Nephron progenitor cell (in vitro differentiated cells): Measurements from ENCODE around the gene NHLH1.

ENCODE experiments used
- DNase-seq: peaks from one replicate; pipeline ENCODE4 v3.0.0; 2021
- H3K27ac Mint-ChIP-seq: 2 replicates; pipeline ENCODE4 v1.8.0; 2021; ENCODE audit warnings: mild to moderate bottlenecking, moderate library complexity, mixed read lengths
- H3K27me3 Mint-ChIP-seq: 2 replicates; pipeline ENCODE4 v1.8.0; 2021; ENCODE audit warnings: mild to moderate bottlenecking, low read depth, mixed read lengths; ENCODE audit not compliant: poor library complexity
- H3K36me3 Mint-ChIP-seq: 2 replicates; pipeline ENCODE4 v1.8.0; 2021; ENCODE audit warnings: low read depth, mixed read lengths
- H3K4me1 Mint-ChIP-seq: 2 replicates; pipeline ENCODE4 v1.8.0; 2021; ENCODE audit warnings: mixed read lengths
- H3K4me3 Mint-ChIP-seq: 2 replicates; pipeline ENCODE4 v1.8.0; 2021; ENCODE audit warnings: mild to moderate bottlenecking, moderate library complexity, mixed read lengths
- H3K9me3 Mint-ChIP-seq: 2 replicates; pipeline ENCODE4 v1.8.0; 2021; ENCODE audit warnings: mild to moderate bottlenecking, moderate library complexity, mixed read lengths
- TF ChIP-seq, protein P1 (sequence below): fragments of 200-600 bp; sonication (generic); IDR thresholded peaks from 2 replicates; pipeline ENCODE4 v1.5.0; 2021; ENCODE audit warnings: antibody characterized with exemption

The NHLH1 gene

DNA sequence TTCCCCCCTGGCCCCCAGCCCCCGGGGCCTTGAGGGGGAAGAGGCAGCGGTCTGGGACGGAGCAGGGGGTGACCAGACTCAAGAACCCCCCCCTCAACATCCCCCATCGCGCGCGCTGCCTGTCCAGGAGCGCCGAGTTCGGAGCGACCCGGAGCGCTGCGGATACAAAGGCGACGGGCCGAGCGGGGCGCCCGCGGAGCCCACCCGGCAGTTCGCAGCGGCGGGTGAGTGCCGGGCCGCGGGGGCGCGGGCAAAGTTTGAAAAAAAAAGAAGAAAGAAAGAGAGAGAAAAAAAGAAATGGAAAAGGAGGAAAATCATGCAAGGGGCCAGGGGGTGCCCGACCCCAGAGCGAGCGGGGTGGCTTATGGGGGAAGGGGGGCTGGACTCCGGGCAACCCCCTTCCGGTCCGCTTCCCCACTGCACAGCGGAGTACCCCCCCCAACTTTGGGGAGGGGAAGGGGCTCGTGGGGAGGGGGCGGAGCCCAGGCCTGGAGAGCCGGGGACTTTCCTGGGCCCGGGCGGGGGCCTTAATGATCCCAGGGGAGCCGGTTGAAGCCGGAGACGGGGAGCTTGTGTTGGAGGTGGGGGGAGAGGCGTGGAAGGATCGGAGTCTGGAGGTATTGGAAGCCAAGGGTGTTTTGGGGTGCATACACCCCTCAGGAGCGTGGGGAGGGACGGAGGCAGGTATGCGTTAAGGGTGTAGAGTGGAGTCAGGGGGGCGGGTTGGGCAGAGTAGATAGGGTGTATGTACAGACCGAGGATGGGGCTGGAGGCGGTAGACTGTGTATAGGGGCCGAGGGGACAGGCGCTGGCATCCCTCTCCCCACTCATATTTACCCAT, 34.0 kb downstream of the NHLH1 start:
- H3K9me3 Mint-ChIP-seq, result no peaks in the 10 kb centered on the region
- peaks cover 4% of the 10 kb centered on the region for H3K36me3 Mint-ChIP-seq
- H3K27me3 Mint-ChIP-seq, result no peaks in the 10 kb centered on the region
- peak; percentile 68 for DNase-seq
- H3K4me1 Mint-ChIP-seq, result peaks cover 71% of the 10 kb centered on the region
- TF ChIP-seq, protein P1, sequence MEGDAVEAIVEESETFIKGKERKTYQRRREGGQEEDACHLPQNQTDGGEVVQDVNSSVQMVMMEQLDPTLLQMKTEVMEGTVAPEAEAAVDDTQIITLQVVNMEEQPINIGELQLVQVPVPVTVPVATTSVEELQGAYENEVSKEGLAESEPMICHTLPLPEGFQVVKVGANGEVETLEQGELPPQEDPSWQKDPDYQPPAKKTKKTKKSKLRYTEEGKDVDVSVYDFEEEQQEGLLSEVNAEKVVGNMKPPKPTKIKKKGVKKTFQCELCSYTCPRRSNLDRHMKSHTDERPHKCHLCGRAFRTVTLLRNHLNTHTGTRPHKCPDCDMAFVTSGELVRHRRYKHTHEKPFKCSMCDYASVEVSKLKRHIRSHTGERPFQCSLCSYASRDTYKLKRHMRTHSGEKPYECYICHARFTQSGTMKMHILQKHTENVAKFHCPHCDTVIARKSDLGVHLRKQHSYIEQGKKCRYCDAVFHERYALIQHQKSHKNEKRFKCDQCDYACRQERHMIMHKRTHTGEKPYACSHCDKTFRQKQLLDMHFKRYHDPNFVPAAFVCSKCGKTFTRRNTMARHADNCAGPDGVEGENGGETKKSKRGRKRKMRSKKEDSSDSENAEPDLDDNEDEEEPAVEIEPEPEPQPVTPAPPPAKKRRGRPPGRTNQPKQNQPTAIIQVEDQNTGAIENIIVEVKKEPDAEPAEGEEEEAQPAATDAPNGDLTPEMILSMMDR, result no peak
- H3K4me3 Mint-ChIP-seq, result peak overlapping the region; percentile 90
- no peak overlapping the region for H3K27ac Mint-ChIP-seq

DNA sequence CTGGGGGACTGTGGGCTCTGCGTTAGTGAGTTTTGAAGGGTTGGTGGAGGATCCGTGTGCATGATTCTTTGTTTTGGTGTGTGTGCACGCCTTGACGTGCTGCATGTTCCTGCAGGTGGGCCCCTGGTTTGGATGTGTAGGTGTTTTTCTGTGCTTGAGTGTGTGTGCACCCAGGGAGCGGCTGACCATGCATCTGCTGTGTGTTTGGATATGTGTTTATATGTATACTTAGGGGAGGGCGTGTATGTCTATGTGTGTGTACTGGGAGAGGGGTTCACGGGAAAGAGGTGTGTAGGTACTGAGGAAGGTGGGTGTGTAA, 34.6 kb downstream of the NHLH1 start:
- no peak overlapping the region for H3K27ac Mint-ChIP-seq

DNA sequence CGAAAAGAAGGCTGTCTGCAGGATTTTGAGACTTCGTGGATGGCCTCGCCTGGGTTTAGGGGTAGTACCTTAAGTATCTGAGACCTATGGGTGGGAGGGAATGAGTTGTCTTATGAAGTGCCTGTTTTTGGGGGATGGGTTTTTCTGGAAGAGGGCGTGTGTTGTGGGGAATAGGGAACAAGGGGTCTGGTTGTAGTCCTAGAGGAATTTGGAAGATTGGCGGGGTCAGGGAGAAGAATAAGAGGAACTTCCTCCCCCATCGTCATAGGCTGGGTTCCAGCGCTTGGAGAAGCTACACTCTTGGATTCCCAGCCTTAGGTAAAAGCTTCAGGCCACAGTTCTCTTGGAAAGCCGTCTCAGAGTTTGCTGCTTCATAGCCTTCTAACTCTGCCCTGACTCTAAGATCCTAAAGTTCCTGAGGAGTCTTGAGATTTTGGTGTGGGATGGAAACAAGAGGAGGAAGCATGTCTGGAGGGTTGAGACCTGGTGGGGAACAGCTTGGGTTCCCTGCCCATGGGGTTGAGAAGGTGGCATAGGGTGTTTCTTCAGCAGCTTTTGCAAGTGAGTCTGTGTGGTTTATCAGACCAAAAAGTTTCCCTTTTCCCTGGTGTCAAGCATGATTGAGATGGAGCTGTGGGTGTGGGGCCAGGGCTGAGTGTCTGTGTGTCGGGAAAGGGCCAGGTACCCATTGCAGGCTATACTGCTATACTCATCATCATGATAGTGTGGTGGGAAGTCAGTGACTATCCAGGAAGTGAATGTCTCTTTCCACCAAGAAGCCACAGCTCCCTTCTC, 35.3 kb downstream of the NHLH1 start:
- H3K27me3 Mint-ChIP-seq, result no peaks in the 10 kb centered on the region
- no peak for DNase-seq
- peaks cover 4% of the 10 kb centered on the region for H3K36me3 Mint-ChIP-seq
- peak overlapping the region; percentile 90 for H3K4me3 Mint-ChIP-seq
- no peak overlapping the region for H3K27ac Mint-ChIP-seq
- TF ChIP-seq, protein P1, result no peak
- peaks cover 83% of the 10 kb centered on the region for H3K4me1 Mint-ChIP-seq
- no peaks in the 10 kb centered on the region for H3K9me3 Mint-ChIP-seq

More for the DNA sequence above, 34.6 kb downstream of the NHLH1 start:
- peaks cover 4% of the 10 kb centered on the region for H3K36me3 Mint-ChIP-seq
- DNase-seq, result no peak
- TF ChIP-seq, protein P1, result no peak
- peak overlapping the region; percentile 90 for H3K4me3 Mint-ChIP-seq
- H3K4me1 Mint-ChIP-seq, result peaks cover 77% of the 10 kb centered on the region
- H3K27me3 Mint-ChIP-seq, result no peaks in the 10 kb centered on the region
- H3K9me3 Mint-ChIP-seq, result no peaks in the 10 kb centered on the region

DNA sequence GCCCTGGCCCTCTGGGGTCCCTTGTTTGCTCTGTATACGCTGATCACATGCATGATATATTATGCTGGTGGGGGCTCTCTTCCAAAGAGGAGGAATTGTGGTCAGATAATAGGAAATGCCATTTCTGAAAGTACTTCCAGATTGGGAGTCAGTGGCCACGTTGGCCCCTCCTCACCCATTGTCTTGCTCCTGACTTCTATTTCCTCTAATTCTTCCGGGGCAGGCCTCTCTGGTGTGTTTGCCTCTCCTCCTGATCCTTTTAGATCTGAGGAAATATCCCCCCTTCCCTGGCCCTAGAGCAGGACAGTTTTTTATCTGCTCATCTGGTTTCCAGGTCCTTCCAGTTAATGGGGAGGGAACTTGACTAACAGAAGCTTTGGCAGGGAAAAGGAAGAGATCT, 36.4 kb downstream of the NHLH1 start:
- TF ChIP-seq, protein P1, result no peak
- H3K36me3 Mint-ChIP-seq, result peaks cover 4% of the 10 kb centered on the region
- DNase-seq, result no peak
- H3K9me3 Mint-ChIP-seq, result no peaks in the 10 kb centered on the region
- peak overlapping the region; percentile 54 for H3K27ac Mint-ChIP-seq
- peak overlapping the region; percentile 90 for H3K4me3 Mint-ChIP-seq
- peaks cover 87% of the 10 kb centered on the region for H3K4me1 Mint-ChIP-seq
- no peaks in the 10 kb centered on the region for H3K27me3 Mint-ChIP-seq

DNA sequence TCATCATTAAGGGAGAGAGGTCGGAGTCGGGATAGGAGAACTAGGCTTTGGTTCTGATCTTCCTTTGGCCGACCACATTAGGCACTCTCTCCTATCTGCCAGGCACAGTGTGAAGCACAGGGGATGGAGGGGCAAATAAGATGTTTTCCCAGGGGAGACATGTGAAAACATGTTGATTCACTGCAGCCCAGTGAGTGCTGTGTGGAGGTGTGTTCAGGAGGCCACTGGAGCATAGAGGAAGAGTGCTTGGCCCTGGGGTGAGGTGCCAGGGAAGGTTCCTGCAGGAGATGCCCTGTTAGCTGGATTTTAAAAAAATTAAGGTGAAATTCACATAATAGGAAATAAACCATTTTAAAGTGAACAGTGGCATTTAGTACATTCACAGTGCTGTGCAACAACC, 37.2 kb downstream of the NHLH1 start:
- DNase-seq, result no peak
- Mint-ChIP-seq H3K9me3 (no peaks in the 10 kb centered on the region), H3K4me1 (peaks cover 85% of the 10 kb centered on the region), H3K27me3 (no peaks in the 10 kb centered on the region), H3K36me3 (peaks cover 4% of the 10 kb centered on the region), H3K27ac (no peak overlapping the region), H3K4me3 (no peak overlapping the region)
- TF ChIP-seq, protein P1, result no peak
